HEK293 (cell line): ENCODE data around the gene BICRA.

Source experiments
- CTCF ChIA-PET: fragments of 350-600 bp; formaldehyde crosslinking; extraction: SDS; loops from one replicate; lab custom pipeline; 2021; ENCODE audit warnings: antibody characterized with exemption; lab: Yijun Ruan, JAX
- POLR2A ChIA-PET: fragments of 300-600 bp; formaldehyde crosslinking; extraction: SDS; loops from one replicate; lab custom pipeline; 2020; ENCODE audit warnings: antibody characterized with exemption, inconsistent platforms; lab: Yijun Ruan, JAX
- H3K27ac ChIP-seq: fragments of 200-500 bp; sonication (Bioruptor generic); 2 replicates; pipeline ENCODE4 v1.5.1; 2014; ENCODE audit warnings: low read depth, low read length, control low read depth, inconsistent platforms; ENCODE audit errors: extremely low read depth
- H3K36me3 ChIP-seq, 2 experiments: fragments of 200-500 bp in 1 of 2; sonication (Bioruptor generic) in 1 of 2; 1 replicate in 1 of 2; 2 replicates in 1 of 2; pipeline ENCODE4 v1.5.1; 2014 to 2017; ENCODE audit warnings: inconsistent platforms in 2 of 2, low read length in 2 of 2; ENCODE audit not compliant: control insufficient read depth in 2 of 2, insufficient read depth in 1 of 2
- H3K4me1 ChIP-seq: fragments of 200-500 bp; sonication (Bioruptor generic); 2 replicates; pipeline ENCODE4 v1.5.1; 2014; ENCODE audit warnings: mild to moderate bottlenecking, low read length, inconsistent platforms; ENCODE audit not compliant: control insufficient read depth, insufficient read depth
- H3K4me3 ChIP-seq: 2 replicates; pipeline ENCODE4 v1.5.1; 2011; ENCODE audit warnings: low read depth, mild to moderate bottlenecking, control low read depth, low read length, moderate library complexity
- H3K9me3 ChIP-seq: fragments of 200-500 bp; sonication (Bioruptor generic); 2 replicates; pipeline ENCODE4 v1.5.1; 2014; ENCODE audit warnings: low read depth, low read length, inconsistent platforms; ENCODE audit not compliant: control insufficient read depth, insufficient read depth
- HOXC10 ChIP-seq: sonication (generic); formaldehyde crosslinking; IDR thresholded peaks from 2 replicates; pipeline ENCODE4 v1.8.1; 2023; ENCODE audit warnings: mild to moderate bottlenecking, missing genetic modification reagents
- KLF1 ChIP-seq: fragments of 450-650 bp; formaldehyde crosslinking; IDR thresholded peaks from 2 replicates; pipeline ENCODE4 v1.5.1; 2016; ENCODE audit warnings: missing biosample characterization, missing genetic modification characterization
- OVOL3 ChIP-seq: fragments of 450-650 bp; formaldehyde crosslinking; IDR thresholded peaks from 2 replicates; pipeline ENCODE4 v1.5.1; 2016; ENCODE audit warnings: missing biosample characterization, missing genetic modification characterization
- RBAK ChIP-seq: fragments of 450-650 bp; formaldehyde crosslinking; IDR thresholded peaks from 2 replicates; pipeline ENCODE4 v1.5.1; 2016; ENCODE audit warnings: missing biosample characterization, missing genetic modification characterization
- ZBTB8A ChIP-seq: fragments of 450-650 bp; formaldehyde crosslinking; IDR thresholded peaks from 2 replicates; pipeline ENCODE4 v1.5.1; 2016; ENCODE audit warnings: missing biosample characterization, missing genetic modification characterization
- ZIC2 ChIP-seq: fragments of 450-650 bp; formaldehyde crosslinking; IDR thresholded peaks from 2 replicates; pipeline ENCODE4 v1.5.1; 2016; ENCODE audit warnings: missing biosample characterization, missing genetic modification characterization
- ZNF221 ChIP-seq: fragments of 450-650 bp; formaldehyde crosslinking; IDR thresholded peaks from 2 replicates; pipeline ENCODE4 v1.5.1; 2017; ENCODE audit warnings: missing biosample characterization, missing genetic modification characterization, borderline replicate concordance
- ZNF302 ChIP-seq: fragments of 450-650 bp; formaldehyde crosslinking; IDR thresholded peaks from 2 replicates; pipeline ENCODE4 v1.5.1; 2016; ENCODE audit warnings: missing biosample characterization, missing genetic modification characterization, low read depth
- ZNF529 ChIP-seq: fragments of 450-650 bp; formaldehyde crosslinking; IDR thresholded peaks from 2 replicates; pipeline ENCODE4 v1.5.1; 2017; ENCODE audit warnings: missing genetic modification characterization, missing biosample characterization; ENCODE audit not compliant: insufficient replicate concordance
- ZNF623 ChIP-seq: fragments of 450-650 bp; formaldehyde crosslinking; IDR thresholded peaks from 2 replicates; pipeline ENCODE4 v1.5.1; 2016; ENCODE audit warnings: missing biosample characterization, missing genetic modification characterization
- ZNF76 ChIP-seq: fragments of 450-650 bp; formaldehyde crosslinking; IDR thresholded peaks from 2 replicates; pipeline ENCODE4; 2016; ENCODE audit warnings: low read depth, missing biosample characterization, missing genetic modification characterization, borderline replicate concordance
- ZNF768 ChIP-seq: fragments of 450-650 bp; formaldehyde crosslinking; IDR thresholded peaks from 2 replicates; pipeline ENCODE4 v1.5.1; 2018; ENCODE audit warnings: missing biosample characterization, mild to moderate bottlenecking, missing genetic modification characterization
- TF ChIP-seq, protein P1 (sequence below): fragments of 450-650 bp; formaldehyde crosslinking; IDR thresholded peaks from 2 replicates; pipeline ENCODE4 v1.5.1; 2016; ENCODE audit warnings: missing biosample characterization, missing genetic modification characterization
- TF ChIP-seq, protein P2 (sequence below): fragments of 450-650 bp; IDR thresholded peaks from 2 replicates; pipeline ENCODE4 v1.5.1; 2018; ENCODE audit warnings: missing biosample characterization, mild to moderate bottlenecking, missing genetic modification characterization
- TF ChIP-seq, protein P3 (sequence below): fragments of 450-650 bp; formaldehyde crosslinking; IDR thresholded peaks from 2 replicates; pipeline ENCODE4 v1.5.1; 2016; ENCODE audit warnings: missing biosample characterization, missing genetic modification characterization
- TF ChIP-seq, protein P4 (sequence below): fragments of 450-650 bp; formaldehyde crosslinking; IDR thresholded peaks from 2 replicates; pipeline ENCODE4 v1.5.1; 2016; ENCODE audit warnings: missing biosample characterization, missing genetic modification characterization
- TF ChIP-seq, protein P5 (sequence below): fragments of 450-650 bp; formaldehyde crosslinking; IDR thresholded peaks from 2 replicates; pipeline ENCODE4 v1.5.1; 2017; ENCODE audit warnings: missing biosample characterization, missing genetic modification characterization
- TF ChIP-seq, protein P6 (sequence below): fragments of 450-650 bp; formaldehyde crosslinking; IDR thresholded peaks from 2 replicates; pipeline ENCODE4 v1.5.1; 2016; ENCODE audit warnings: missing biosample characterization, missing genetic modification characterization

Gene BICRA

DNA sequence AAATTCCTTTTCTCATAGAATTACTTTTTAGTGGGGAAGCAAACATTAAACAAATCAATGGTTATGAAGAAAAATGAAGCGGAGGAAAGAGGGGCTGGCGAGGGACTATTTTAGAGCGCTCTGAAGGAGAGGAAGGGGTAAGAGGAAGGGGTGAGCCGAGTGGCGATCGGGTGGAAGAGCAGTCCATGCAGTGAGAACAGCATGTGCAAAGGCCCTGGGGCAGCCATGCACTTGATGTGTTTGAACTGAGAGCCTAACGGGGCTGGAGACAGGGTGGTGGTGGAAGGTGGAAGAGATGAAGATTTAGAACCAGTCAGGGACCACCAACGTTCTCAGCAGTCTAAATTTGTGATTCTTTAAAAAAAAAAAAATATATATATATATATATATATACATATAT is 122.0 kb downstream of the BICRA start:
- CTCF ChIA-PET = no interaction called here

DNA sequence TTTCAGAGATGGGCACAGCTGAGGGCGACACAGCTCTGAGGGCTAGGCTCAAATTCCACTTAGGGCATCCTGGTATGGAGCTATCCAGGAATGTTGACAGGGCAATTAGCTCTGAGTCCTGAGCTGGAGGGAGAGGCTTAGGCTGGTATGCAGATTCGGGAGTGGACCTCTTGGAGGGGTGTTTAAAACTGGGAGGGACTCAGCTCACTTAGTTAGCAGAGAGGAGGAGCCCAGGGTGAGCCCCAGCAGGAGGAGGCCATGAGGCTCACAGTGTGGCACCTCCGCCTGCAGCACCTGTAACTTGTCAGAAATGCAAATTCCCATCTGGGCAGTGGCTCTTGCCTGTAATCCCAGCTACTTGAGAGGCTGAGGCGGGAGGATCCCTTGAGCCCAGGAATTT is 126.2 kb downstream of the BICRA start:
- Histone ChIP-seq H3K4me3 (no peak overlapping the region), H3K36me3 (no peaks in the 10 kb centered on the region), H3K27ac (no peak overlapping the region), H3K4me1 (no peaks in the 10 kb centered on the region), H3K9me3 (no peaks in the 10 kb centered on the region)
- ChIA-PET CTCF (interaction anchor here (0.6 to 1.6 kb wide), 5 partner anchors 8 to 386 kb away, joined by 3 to 5 read pairs (median 4); no protein-coding TSS in a partner anchor), POLR2A (interaction anchor here (0.6 to 1.4 kb wide), 2 partner anchors 8 to 612 kb away, joined by 4 to 5 read pairs; no protein-coding TSS in a partner anchor)
- TF ChIP-seq, protein P1, sequence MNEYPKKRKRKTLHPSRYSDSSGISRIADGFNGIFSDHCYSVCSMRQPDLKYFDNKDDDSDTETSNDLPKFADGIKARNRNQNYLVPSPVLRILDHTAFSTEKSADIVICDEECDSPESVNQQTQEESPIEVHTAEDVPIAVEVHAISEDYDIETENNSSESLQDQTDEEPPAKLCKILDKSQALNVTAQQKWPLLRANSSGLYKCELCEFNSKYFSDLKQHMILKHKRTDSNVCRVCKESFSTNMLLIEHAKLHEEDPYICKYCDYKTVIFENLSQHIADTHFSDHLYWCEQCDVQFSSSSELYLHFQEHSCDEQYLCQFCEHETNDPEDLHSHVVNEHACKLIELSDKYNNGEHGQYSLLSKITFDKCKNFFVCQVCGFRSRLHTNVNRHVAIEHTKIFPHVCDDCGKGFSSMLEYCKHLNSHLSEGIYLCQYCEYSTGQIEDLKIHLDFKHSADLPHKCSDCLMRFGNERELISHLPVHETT (tag by site-specific recombination) = no peak
- TF ChIP-seq ZNF529 (tag by site-specific recombination) (no peak), RBAK (tag by site-specific recombination) (no peak), ZNF76 (tag by site-specific recombination) (no peak)
- TF ChIP-seq, protein P2, sequence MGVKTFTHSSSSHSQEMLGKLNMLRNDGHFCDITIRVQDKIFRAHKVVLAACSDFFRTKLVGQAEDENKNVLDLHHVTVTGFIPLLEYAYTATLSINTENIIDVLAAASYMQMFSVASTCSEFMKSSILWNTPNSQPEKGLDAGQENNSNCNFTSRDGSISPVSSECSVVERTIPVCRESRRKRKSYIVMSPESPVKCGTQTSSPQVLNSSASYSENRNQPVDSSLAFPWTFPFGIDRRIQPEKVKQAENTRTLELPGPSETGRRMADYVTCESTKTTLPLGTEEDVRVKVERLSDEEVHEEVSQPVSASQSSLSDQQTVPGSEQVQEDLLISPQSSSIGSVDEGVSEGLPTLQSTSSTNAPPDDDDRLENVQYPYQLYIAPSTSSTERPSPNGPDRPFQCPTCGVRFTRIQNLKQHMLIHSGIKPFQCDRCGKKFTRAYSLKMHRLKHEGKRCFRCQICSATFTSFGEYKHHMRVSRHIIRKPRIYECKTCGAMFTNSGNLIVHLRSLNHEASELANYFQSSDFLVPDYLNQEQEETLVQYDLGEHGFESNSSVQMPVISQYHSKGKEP (tag by site-specific recombination) = no peak
- TF ChIP-seq, protein P3, sequence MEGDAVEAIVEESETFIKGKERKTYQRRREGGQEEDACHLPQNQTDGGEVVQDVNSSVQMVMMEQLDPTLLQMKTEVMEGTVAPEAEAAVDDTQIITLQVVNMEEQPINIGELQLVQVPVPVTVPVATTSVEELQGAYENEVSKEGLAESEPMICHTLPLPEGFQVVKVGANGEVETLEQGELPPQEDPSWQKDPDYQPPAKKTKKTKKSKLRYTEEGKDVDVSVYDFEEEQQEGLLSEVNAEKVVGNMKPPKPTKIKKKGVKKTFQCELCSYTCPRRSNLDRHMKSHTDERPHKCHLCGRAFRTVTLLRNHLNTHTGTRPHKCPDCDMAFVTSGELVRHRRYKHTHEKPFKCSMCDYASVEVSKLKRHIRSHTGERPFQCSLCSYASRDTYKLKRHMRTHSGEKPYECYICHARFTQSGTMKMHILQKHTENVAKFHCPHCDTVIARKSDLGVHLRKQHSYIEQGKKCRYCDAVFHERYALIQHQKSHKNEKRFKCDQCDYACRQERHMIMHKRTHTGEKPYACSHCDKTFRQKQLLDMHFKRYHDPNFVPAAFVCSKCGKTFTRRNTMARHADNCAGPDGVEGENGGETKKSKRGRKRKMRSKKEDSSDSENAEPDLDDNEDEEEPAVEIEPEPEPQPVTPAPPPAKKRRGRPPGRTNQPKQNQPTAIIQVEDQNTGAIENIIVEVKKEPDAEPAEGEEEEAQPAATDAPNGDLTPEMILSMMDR = no peak

More for the DNA sequence above, 122.0 kb downstream of the BICRA start:
- POLR2A ChIA-PET = no interaction called here
- Histone ChIP-seq H3K9me3 (no peaks in the 10 kb centered on the region), H3K27ac (no peak overlapping the region), H3K4me1 (peaks cover 4% of the 10 kb centered on the region), H3K36me3 (no peaks in the 10 kb centered on the region), H3K4me3 (no peak overlapping the region)
- TF ChIP-seq ZNF221 (no peak), ZNF623 (peak; percentile 99), ZBTB8A (tag by site-specific recombination) (no peak)

DNA sequence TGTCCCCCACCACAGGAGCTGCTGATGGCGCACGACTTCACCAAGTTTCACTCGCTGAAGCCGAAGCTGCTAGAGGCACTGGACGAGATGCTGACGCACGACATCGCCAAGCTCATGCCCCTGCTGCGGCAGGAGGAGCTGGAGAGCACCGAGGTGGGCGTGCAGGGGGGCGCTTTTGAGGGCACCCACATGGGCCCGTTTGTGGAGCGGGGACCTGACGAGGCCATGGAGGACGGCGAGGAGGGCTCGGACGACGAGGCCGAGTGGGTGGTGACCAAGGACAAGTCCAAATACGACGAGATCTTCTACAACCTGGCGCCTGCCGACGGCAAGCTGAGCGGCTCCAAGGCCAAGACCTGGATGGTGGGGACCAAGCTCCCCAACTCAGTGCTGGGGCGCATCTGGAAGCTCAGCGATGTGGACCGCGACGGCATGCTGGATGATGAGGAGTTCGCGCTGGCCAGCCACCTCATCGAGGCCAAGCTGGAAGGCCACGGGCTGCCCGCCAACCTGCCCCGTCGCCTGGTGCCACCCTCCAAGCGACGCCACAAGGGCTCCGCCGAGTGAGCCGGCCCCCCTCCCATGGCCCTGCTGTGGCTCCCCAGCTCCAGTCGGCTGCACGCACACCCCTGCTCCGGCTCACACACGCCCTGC is 132.1 kb downstream of the BICRA start:
- Histone ChIP-seq H3K4me1 (peaks cover 3% of the 10 kb centered on the region; the same call in 1 of the 2 replicates), H3K27ac (no peak overlapping the region), H3K4me3 (no peak overlapping the region), H3K36me3 (no peaks in the 10 kb centered on the region; a peak in 1 of 3 replicates), H3K9me3 (no peaks in the 10 kb centered on the region)
- ChIA-PET POLR2A (interaction anchor here (0.8 kb wide), 1 partner anchor 17 kb away, joined by 4 read pairs; no protein-coding TSS in a partner anchor), CTCF (interaction anchor here (0.6 to 1.7 kb wide), 3 partner anchors 28 to 257 kb away, joined by 3 to 13 read pairs (median 7); partner anchors contain the start of genes EHD2 and KPTN)
- TF ChIP-seq, protein P4, sequence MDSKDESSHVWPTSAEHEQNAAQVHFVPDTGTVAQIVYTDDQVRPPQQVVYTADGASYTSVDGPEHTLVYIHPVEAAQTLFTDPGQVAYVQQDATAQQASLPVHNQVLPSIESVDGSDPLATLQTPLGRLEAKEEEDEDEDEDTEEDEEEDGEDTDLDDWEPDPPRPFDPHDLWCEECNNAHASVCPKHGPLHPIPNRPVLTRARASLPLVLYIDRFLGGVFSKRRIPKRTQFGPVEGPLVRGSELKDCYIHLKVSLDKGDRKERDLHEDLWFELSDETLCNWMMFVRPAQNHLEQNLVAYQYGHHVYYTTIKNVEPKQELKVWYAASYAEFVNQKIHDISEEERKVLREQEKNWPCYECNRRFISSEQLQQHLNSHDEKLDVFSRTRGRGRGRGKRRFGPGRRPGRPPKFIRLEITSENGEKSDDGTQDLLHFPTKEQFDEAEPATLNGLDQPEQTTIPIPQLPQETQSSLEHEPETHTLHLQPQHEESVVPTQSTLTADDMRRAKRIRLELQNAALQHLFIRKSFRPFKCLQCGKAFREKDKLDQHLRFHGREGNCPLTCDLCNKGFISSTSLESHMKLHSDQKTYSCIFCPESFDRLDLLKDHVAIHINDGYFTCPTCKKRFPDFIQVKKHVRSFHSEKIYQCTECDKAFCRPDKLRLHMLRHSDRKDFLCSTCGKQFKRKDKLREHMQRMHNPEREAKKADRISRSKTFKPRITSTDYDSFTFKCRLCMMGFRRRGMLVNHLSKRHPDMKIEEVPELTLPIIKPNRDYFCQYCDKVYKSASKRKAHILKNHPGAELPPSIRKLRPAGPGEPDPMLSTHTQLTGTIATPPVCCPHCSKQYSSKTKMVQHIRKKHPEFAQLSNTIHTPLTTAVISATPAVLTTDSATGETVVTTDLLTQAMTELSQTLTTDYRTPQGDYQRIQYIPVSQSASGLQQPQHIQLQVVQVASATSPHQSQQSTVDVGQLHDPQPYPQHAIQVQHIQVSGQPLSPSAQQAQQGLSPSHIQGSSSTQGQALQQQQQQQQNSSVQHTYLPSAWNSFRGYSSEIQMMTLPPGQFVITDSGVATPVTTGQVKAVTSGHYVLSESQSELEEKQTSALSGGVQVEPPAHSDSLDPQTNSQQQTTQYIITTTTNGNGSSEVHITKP = no peak
- TF ChIP-seq OVOL3 (tag by site-specific recombination) (no peak), ZIC2 (no peak), ZNF302 (tag by site-specific recombination) (no peak), HOXC10 (no peak), ZNF768 (tag by site-specific recombination) (no peak), KLF1 (tag by site-specific recombination) (no peak), ZNF221 (no peak)
- TF ChIP-seq, protein P5, sequence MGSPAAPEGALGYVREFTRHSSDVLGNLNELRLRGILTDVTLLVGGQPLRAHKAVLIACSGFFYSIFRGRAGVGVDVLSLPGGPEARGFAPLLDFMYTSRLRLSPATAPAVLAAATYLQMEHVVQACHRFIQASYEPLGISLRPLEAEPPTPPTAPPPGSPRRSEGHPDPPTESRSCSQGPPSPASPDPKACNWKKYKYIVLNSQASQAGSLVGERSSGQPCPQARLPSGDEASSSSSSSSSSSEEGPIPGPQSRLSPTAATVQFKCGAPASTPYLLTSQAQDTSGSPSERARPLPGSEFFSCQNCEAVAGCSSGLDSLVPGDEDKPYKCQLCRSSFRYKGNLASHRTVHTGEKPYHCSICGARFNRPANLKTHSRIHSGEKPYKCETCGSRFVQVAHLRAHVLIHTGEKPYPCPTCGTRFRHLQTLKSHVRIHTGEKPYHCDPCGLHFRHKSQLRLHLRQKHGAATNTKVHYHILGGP (tag by site-specific recombination) = no peak
- TF ChIP-seq, protein P6, sequence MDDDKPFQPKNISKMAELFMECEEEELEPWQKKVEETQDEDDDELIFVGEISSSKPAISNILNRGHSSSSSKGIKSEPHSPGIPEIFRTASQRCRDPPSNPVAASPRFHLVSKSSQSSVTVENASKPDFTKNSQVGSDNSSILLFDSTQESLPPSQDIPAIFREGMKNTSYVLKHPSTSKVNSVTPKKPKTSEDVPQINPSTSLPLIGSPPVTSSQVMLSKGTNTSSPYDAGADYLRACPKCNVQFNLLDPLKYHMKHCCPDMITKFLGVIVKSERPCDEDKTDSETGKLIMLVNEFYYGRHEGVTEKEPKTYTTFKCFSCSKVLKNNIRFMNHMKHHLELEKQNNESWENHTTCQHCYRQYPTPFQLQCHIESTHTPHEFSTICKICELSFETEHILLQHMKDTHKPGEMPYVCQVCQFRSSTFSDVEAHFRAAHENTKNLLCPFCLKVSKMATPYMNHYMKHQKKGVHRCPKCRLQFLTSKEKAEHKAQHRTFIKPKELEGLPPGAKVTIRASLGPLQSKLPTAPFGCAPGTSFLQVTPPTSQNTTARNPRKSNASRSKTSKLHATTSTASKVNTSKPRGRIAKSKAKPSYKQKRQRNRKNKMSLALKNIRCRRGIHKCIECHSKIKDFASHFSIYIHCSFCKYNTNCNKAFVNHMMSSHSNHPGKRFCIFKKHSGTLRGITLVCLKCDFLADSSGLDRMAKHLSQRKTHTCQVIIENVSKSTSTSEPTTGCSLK (tag by site-specific recombination) = no peak
